ENCODE results near the gene RHCG.
A peak's percentile ranks its signal among the peaks of the same experiment; 100 is the strongest.

Gene RHCG

DNA sequence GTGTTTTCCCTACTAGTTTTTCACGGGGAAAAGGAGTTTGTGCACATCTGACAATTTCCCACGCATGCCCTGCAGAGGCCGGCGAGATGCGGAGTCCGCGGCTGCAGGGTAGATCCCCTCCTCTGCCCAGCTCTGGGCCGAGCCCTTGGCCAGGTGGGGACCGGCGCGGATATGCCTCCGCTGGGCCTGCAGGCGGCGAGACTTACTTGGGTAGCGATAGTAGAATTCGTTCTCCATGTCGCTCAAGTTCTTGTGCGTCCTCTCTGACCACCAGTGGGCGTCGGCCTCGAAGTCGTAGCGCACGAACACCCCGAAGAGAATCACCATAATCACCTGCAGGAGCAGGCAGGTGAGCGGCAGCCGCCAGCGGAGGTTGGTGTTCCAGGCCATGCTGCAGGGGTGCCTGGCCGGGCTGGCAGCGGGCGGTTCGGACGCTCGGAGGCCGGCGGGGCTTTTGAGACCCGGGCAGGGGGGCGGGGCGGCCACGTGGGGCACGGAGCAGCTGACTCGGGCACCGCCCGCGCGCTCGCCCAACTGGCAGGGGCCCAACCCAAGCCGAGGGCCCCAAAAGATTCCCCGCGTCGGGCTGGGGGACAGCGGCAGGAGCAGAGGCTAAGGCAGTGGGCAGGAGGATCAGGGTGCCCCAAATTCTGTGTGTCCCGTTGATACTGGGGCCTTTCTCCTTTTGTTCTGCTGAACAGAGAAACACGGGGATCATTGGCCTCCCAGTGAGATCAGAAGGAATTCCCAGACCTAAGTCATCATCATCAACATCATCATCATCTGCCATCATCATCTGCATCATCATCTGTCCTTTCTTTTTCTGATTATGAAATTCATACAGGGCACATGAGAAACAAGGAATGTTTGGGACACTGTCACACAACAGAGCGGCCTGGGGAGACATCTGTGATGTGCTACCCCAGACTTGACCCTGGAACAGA, at the start of gene RHCG:
TSS of gene RHCG (minus strand) at position 429 of the 944 bp plus-strand sequence. CDS start at position 390, 39 bp downstream.
- no peak within 1 kb of the TSS for H3K4me3 ChIP-seq (ENCODE audit: low read depth, low read length)
- TF ChIP-seq, protein P1, sequence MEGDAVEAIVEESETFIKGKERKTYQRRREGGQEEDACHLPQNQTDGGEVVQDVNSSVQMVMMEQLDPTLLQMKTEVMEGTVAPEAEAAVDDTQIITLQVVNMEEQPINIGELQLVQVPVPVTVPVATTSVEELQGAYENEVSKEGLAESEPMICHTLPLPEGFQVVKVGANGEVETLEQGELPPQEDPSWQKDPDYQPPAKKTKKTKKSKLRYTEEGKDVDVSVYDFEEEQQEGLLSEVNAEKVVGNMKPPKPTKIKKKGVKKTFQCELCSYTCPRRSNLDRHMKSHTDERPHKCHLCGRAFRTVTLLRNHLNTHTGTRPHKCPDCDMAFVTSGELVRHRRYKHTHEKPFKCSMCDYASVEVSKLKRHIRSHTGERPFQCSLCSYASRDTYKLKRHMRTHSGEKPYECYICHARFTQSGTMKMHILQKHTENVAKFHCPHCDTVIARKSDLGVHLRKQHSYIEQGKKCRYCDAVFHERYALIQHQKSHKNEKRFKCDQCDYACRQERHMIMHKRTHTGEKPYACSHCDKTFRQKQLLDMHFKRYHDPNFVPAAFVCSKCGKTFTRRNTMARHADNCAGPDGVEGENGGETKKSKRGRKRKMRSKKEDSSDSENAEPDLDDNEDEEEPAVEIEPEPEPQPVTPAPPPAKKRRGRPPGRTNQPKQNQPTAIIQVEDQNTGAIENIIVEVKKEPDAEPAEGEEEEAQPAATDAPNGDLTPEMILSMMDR (IDR thresholded peaks at IDR 0.05; ENCODE audit: low read depth, low read length): peak; percentile 23
- TF ChIP-seq, protein P2, sequence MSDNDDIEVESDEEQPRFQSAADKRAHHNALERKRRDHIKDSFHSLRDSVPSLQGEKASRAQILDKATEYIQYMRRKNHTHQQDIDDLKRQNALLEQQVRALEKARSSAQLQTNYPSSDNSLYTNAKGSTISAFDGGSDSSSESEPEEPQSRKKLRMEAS (IDR thresholded peaks at IDR 0.05; ENCODE audit: low read depth, low read length): no peak
- DNase-seq (ENCODE audit: low read depth): peak; percentile 37

DNA sequence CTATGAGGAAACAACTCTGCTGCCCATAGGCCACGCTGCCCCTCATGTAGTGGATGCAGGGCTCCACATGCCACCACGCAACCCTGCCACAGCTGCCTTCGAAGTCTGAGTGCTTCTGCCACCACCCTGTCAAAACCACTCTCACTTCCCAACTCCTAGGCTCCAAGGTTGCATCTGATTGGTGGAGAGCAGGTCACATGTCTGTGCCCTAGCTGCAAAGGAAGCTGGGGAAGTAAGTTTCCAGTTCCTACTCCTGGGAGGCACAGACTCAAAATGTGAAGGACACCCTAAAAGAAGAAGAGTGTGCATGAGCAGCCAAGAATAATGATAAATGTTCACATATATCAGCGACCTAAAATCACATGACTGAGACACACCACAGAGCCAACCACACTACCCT, 47.0 kb upstream of the RHCG start:
- TF ChIP-seq POLR2A (IDR thresholded peaks at IDR 0.05; ENCODE audit: extremely low read depth, insufficient read length): no peak
- TF ChIP-seq, protein P1 (IDR thresholded peaks at IDR 0.05; ENCODE audit: low read depth, low read length): no peak
- TF ChIP-seq, protein P2 (IDR thresholded peaks at IDR 0.05; ENCODE audit: low read depth, low read length): no peak
- no peak for TF ChIP-seq MYC (IDR thresholded peaks at IDR 0.05; ENCODE audit: low read depth, low read length)
- DNase-seq (ENCODE audit: low read depth): peak; percentile 43
- H3K4me3 ChIP-seq (ENCODE audit: low read depth, low read length): no peak overlapping the region

DNA sequence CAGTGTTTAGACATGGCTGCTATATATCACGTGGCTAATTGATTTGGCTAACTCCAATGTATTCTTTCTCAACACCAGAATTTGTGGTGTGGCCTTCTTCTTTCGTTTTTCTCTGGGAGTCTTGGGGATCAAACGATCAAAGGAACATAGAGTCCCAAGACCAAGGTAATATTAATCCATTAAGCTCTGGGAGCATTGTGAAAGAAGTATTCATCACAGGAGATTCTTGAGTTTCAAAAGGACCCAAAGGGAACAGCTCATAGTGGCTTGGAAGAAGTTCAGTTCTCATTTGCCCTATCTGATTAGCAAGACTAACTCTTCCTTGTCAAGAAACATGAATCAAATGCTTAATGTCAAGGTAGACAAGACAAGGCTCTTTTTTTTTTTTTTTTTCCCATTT, 46.0 kb upstream of the RHCG start:
- H3K4me3 ChIP-seq (ENCODE audit: low read depth, low read length): no peak overlapping the region
- TF ChIP-seq POLR2A (IDR thresholded peaks at IDR 0.05; ENCODE audit: extremely low read depth, insufficient read length): no peak
- no peak for TF ChIP-seq MYC (IDR thresholded peaks at IDR 0.05; ENCODE audit: low read depth, low read length)
- TF ChIP-seq, protein P1 (IDR thresholded peaks at IDR 0.05; ENCODE audit: low read depth, low read length): no peak
- TF ChIP-seq, protein P2 (IDR thresholded peaks at IDR 0.05; ENCODE audit: low read depth, low read length): no peak
- DNase-seq (ENCODE audit: low read depth): no peak

DNA sequence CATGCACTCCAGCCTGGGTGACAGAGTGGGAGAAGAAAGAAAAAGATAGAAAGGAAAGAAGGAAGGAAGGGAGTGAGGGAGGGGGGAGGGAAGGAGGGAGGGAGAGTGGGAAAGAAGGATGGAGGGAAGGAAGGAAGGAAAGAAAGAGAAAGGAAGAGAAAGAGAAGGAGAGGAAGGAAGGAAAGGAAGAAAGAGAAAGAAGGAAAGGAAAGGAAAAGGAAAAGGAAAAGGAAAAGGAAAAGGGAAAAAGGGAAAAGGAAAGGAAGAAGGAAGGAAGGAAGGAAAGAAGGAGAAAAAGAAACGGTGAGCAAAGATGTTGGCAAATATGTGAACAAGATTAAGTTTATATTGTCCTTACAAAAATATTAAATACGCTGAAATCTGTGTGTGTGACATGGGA, 42.6 kb upstream of the RHCG start:
- no peak overlapping the region for H3K4me3 ChIP-seq (ENCODE audit: low read depth, low read length)
- no peak for DNase-seq (ENCODE audit: low read depth)
- TF ChIP-seq, protein P1 (IDR thresholded peaks at IDR 0.05; ENCODE audit: low read depth, low read length): no peak

DNA sequence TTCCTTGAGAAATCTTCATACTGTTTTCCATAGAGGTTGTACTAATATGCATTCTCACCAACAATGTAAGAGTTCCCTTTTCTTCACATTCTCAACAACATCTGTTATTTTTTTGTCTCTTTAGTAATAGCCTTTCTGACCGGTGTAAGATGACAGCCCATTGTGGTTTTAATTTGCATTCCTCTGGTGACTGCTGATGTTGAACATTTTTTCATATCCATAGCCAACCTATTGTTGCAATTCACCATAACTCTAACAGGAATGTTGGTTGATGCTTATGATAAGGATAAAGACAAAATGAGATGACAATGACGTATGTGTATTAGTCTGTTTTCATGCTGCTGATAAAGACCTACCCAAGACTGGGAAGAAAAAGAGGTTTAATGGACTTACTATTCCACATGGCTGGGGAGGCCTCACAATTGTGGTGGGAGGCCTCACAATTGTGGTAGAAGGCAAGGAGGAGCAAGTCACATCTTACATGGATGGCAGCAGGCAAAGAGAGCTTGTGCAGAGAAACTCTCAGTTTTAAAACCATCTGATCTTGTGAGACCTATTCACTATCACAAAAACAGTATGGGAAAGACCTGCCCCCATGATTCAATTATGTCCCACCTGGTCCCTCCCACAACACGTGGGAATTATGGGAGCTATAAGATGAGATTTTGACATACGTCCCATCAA, 37.6 kb upstream of the RHCG start:
- no peak overlapping the region for H3K4me3 ChIP-seq (ENCODE audit: low read depth, low read length)
- DNase-seq (ENCODE audit: low read depth): no peak
- TF ChIP-seq MYC (IDR thresholded peaks at IDR 0.05; ENCODE audit: low read depth, low read length) (no peak), POLR2A (IDR thresholded peaks at IDR 0.05; ENCODE audit: extremely low read depth, insufficient read length) (no peak)
- TF ChIP-seq, protein P2 (IDR thresholded peaks at IDR 0.05; ENCODE audit: low read depth, low read length): no peak
- TF ChIP-seq, protein P1 (IDR thresholded peaks at IDR 0.05; ENCODE audit: low read depth, low read length): no peak

Measured in NB4 (cell line).